Measurements from ENCODE around the gene LOXHD1.

Gene LOXHD1

GRCh38 chr18:46672062-46672970, 15.3 kb upstream of the LOXHD1 start:
- DNase-seq (ENCODE audit: low read depth in 3 of 3) = no peak

- no peak for DNase-seq (ENCODE audit: low read depth in 3 of 3)
These were observed 11.7 kb upstream of the LOXHD1 start for GRCh38 chr18:46668694-46669093.

- DNase-seq (ENCODE audit: low read depth in 3 of 3) = no peak
These were observed 11.1 kb upstream of the LOXHD1 start for GRCh38 chr18:46668135-46668534.

GRCh38 chr18:46663539-46663938, 6.5 kb upstream of the LOXHD1 start:
- no peak for DNase-seq (ENCODE audit: low read depth in 3 of 3)

GRCh38 chr18:46660957-46661749, 4.1 kb upstream of the LOXHD1 start:
- no peak for DNase-seq (ENCODE audit: low read depth in 3 of 3)

- no peak for DNase-seq (ENCODE audit: low read depth in 3 of 3)
These were observed 2.5 kb upstream of the LOXHD1 start for GRCh38 chr18:46659484-46659883.

- DNase-seq (ENCODE audit: low read depth in 3 of 3) = no peak
These were observed 500 bp downstream of the LOXHD1 start for GRCh38 chr18:46656326-46657114.

- DNase-seq (ENCODE audit: low read depth in 3 of 3) = no peak
These were observed 4.6 kb downstream of the LOXHD1 start for GRCh38 chr18:46652372-46652771.

- DNase-seq (ENCODE audit: low read depth in 3 of 3) = no peak
These were observed 6.3 kb downstream of the LOXHD1 start for GRCh38 chr18:46650681-46651080.

- DNase-seq (ENCODE audit: low read depth in 3 of 3) = no peak
These were observed 7.8 kb downstream of the LOXHD1 start for GRCh38 chr18:46649071-46649862.

- no peak for DNase-seq (ENCODE audit: low read depth in 3 of 3)
These were observed 10.6 kb downstream of the LOXHD1 start for GRCh38 chr18:46646468-46646867.

GRCh38 chr18:46642561-46642960, 14.5 kb downstream of the LOXHD1 start:
- no peak for DNase-seq (ENCODE audit: low read depth in 3 of 3)

GRCh38 chr18:46641917-46642316, 15.1 kb downstream of the LOXHD1 start:
- DNase-seq (ENCODE audit: low read depth in 3 of 3) = no peak

GRCh38 chr18:46639386-46639785, 17.6 kb downstream of the LOXHD1 start:
- DNase-seq (ENCODE audit: low read depth in 3 of 3) = no peak

- no peak for DNase-seq (ENCODE audit: low read depth in 3 of 3)
These were observed 20.9 kb downstream of the LOXHD1 start for GRCh38 chr18:46636040-46636630.

GRCh38 chr18:46632401-46633071, 24.5 kb downstream of the LOXHD1 start:
- no peak for DNase-seq (ENCODE audit: low read depth in 3 of 3)

- no peak for DNase-seq (ENCODE audit: low read depth in 3 of 3)
These were observed 26.0 kb downstream of the LOXHD1 start for GRCh38 chr18:46630991-46631390.

- no peak for DNase-seq (ENCODE audit: low read depth in 3 of 3)
These were observed 26.9 kb downstream of the LOXHD1 start for GRCh38 chr18:46630160-46630559.

- DNase-seq (ENCODE audit: low read depth in 3 of 3) = no peak
These were observed 27.7 kb downstream of the LOXHD1 start for GRCh38 chr18:46629361-46629760.

GRCh38 chr18:46628206-46628605, 28.8 kb downstream of the LOXHD1 start:
- DNase-seq (ENCODE audit: low read depth in 3 of 3) = no peak
